GM12892 (cell line): ENCODE results near the gene CABCOCO1.
"Not testable (repeated sequence)": the region's sequence is repeated elsewhere in the genome, so short reads cannot be mapped to it uniquely, and the experiment has no call there.

Experiments used
- DNase-seq: peaks from one replicate; pipeline ENCODE4 v3.0.0; 2011; ENCODE audit not compliant: insufficient read length
- FAIRE-seq: peaks from 2 replicates; lab custom pipeline; 2011; peaks lifted over from hg19 to GRCh38; lab: Jason Lieb, UNC
- POLR2A ChIP-seq: IDR thresholded peaks from 2 replicates; pipeline ENCODE4 v1.6.1; 2011; ENCODE audit warnings: low read depth, low read length, control low read depth
- POLR2AphosphoS5 ChIP-seq: IDR thresholded peaks from 2 replicates; pipeline ENCODE4 v1.6.1; 2011; ENCODE audit warnings: low read depth, low read length, control low read depth
- TAF1 ChIP-seq: IDR thresholded peaks from 2 replicates; pipeline ENCODE4 v1.6.1; 2011; ENCODE audit warnings: low read depth, mild to moderate bottlenecking, control low read depth, low read length, borderline replicate concordance

Gene CABCOCO1

GRCh38 chr10:61663466-61663865, 737 bp downstream of the CABCOCO1 start:
- DNase-seq = no peak
- FAIRE-seq = no peak
- TF ChIP-seq POLR2A = no peak
- no peak for TF ChIP-seq POLR2AphosphoS5
- no peak for TF ChIP-seq TAF1

DNA sequence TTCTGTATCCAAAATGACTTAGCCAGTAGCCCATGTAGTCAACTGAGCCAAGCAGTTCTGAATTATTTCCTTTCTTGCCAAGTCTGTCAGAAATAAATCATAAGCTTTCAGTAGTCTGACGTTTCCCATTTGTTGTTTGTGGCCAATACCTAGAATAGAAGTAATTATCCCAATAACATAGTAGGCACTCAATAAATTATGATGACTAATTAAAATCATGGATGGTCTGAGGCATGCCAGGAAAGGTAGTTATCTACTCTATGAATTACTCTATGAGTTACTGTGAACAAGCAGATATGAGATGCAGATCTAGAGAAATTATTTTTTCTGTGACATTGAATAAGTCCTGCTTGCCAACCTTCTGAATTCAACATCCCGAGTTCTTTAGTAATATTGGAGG, 2.3 kb downstream of the CABCOCO1 start:
- TF ChIP-seq TAF1 (no peak), POLR2A (no peak), POLR2AphosphoS5 (no peak)
- DNase-seq (no peak), FAIRE-seq (no peak)

DNA sequence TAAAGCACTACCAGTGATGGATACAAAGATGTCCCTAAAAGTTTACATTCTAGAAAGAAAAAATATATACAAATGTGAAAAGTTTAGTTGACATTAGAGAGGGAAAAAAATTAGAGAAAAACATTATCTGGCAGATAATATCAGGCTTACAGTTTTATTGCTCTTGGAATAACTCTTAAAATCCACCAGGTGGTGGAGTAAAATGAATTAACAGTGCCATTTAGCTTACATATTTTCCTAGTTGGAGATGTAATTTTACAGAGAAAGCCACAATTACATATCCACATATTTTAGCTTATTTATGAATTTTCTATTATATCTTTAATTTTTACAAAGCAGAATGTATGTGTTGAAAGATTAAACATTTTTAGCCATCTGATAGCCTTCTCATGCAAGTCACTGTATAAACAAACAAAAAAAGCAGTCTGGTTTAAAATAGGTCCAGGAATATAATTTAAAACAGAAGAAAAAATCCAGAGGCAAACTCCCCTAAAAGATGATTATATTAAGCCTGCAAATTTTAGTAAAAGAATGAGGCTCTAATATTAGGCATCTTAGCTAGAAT, 6.5 kb downstream of the CABCOCO1 start:
- TF ChIP-seq TAF1 (no peak), POLR2AphosphoS5 (no peak), POLR2A (no peak)
- FAIRE-seq (no peak), DNase-seq (no peak)

DNA sequence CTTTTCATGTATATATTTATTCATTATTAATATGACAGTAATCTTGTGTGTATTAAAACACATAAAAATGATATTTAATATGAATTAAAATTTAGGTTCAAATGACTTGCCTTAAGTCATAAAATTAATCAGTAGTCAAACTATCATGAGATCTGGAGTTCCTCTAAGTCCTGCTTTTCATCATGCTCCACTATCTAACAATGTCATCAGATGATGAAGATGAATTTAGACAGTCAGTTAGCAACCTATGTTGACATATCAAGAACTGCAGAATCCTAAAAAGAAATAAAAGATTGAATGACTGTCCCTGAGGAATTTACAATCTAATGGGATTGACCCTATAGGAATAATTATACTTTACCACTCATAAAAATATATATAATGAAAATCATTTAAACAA, 7.1 kb downstream of the CABCOCO1 start:
- FAIRE-seq = no peak
- DNase-seq = no peak
- TF ChIP-seq POLR2AphosphoS5 (no peak), TAF1 (no peak), POLR2A (no peak)

DNA sequence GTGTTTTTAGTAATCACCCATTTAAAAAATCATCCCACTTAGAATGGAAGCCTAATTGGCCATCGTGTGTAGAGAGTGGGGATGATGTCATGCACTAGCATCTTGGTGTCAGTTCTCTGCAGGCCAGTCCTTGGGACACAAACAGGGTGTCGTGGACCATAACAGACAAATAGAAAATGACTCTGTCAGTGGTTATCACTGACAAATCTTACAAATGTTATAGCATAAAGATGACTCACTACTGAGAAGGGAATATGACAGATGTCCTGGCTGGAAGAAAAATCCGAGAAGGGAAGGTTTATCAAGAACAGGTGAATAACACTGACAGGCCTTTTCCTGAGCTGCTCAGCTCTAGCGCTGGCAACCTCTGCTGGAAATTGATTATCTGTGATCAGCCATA, 10.6 kb downstream of the CABCOCO1 start:
- no peak for DNase-seq
- FAIRE-seq = no peak
- TF ChIP-seq TAF1 (no peak), POLR2A (no peak), POLR2AphosphoS5 (no peak)

DNA sequence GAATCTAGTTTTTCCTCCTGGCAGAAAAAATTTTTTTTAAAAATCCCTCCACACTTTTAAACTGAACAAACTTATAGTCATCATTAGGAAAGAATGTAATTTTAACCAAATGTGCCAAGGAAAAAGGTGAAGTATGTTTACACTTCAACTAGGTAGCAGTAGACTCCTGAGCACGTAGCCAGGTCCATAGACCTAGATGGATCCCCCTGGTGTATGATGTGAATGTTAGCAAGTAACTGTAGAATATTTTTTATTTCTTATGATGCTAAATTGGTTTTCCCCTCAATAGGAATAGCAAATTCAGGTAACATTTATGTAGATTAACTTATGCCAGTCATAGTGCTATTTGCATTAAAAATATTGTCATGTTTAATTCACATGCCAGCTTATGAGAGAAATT, 19.6 kb downstream of the CABCOCO1 start:
- DNase-seq (no peak), FAIRE-seq (no peak)
- TF ChIP-seq TAF1 = no peak
- no peak for TF ChIP-seq POLR2AphosphoS5
- TF ChIP-seq POLR2A = no peak

DNA sequence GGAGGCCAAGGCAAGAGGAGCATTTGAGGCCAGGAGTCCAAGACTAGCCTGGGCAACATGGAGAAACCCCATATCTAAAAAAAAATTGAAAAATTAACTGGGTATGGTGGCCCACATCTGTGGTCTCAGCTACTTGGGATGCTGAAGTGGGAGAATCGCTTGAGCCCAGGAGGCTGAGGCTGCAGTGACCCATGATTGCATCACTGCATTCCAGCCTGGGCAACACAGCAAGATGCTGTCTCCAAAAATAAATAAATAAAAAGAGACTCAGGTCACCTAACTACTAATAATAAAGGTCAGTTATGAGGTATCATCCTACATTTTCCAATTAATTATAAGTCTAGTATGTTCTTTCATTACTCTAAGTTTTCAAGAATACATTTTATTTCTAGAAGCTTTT, 20.6 kb downstream of the CABCOCO1 start:
- DNase-seq (no peak), FAIRE-seq (no peak)
- TF ChIP-seq TAF1 (no peak), POLR2AphosphoS5 (no peak), POLR2A (no peak)

GRCh38 chr10:61684894-61685507, 22.3 kb downstream of the CABCOCO1 start:
- no peak for FAIRE-seq
- no peak for DNase-seq
- TF ChIP-seq POLR2A (no peak), TAF1 (no peak), POLR2AphosphoS5 (no peak)

DNA sequence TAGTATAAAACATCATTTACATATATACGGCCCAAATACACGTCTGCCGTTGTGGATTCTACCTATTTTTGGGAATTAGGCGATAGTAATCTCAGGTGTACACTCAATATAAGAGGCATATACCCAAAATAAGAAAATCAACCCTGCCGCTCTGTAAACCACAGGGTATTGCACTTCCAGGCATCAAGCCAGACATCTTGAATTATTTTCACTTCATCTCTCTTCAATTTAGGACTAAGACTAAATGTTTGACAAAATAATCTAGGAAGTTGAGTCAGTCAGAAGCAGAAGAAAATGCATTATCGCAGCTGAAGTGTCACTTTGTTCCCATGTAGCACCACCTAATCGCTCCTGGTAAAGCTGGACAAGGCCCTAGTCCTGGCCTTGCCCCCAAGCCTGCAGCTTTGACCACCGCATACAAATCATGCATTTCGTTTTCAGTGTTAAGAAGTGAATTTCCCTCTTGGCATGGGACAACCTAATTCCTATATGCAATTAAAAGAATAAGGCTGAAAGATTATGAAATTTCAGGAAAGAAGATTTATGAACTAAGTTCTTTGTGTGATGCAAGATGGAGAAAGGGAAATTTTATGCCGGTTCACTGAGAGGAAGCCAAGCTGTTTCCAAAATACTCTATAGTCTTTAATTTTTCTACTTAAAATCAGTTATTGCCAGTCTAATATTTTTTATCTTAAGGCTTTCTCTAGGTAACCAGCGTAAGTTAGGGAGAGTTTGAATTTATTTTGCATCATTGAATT, 26.0 kb downstream of the CABCOCO1 start:
- FAIRE-seq = no peak
- no peak for TF ChIP-seq POLR2A
- DNase-seq = no peak

- not testable (repeated sequence) for FAIRE-seq, DNase-seq
Observed at GRCh38 chr10:61691667-61692066, 28.9 kb downstream of the CABCOCO1 start.

DNA sequence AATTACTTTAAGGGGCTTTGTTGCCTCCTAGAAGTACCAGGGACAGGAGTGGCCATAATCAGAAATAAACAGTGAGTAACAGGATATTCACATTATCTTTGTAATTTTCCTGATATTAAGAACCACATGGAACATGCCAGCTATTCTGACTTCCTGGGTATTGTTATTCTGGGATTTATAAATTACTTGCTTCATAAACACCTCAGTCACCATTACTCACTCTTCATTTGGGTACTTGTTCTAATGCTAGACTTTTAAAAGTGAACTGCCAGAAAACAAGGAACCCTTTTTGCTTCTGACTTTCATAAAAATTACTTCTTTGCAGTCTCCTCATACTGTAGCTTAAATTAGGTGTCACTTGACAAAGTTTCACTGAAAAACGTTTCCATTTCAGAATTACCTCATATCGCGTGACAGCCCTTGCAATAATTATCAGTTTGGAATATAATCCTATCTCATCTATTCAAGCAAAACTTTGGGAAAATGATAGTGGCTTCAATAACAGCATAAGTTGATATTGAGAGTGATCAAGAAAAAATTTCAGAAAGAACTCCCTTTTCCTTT, 29.8 kb downstream of the CABCOCO1 start:
- TF ChIP-seq POLR2A (no peak), POLR2AphosphoS5 (no peak), TAF1 (no peak)
- no peak for FAIRE-seq
- DNase-seq = no peak

DNA sequence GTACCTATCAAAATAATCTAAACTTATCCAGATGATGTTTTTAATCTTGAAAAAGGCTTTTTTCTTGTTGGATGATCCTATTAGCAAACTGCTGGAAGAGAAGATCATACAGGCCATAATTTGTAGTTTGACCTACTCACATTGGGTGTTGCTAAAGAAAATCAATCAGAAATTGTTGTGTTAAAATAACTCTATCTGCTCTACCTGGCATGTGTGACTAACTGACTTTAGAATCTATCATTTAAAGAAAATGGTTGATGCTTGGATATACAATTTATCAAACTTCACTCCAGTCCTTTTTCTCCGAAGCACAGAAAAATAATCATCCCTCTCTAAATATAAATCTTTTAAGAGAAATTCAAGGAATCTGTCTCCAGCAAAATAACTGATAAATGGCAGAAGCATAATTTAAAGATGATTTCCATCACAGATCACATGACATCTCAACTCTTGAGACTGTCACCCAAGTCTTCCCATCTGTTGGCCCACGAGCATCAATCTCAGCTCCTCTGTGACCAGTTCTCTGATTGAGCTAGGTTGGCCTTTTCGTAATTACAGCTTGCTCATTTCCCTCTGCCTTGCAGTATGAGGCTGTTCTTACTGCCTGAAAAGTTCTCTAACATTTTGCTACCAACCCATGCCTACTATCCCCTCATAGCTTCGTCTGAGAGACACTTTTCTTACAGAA, 36.4 kb downstream of the CABCOCO1 start:
- no peak for FAIRE-seq
- no peak for DNase-seq
- TF ChIP-seq POLR2A (no peak), POLR2AphosphoS5 (no peak), TAF1 (no peak)
